Erythroblast (primary cell): ENCODE data around the gene KRT76.

Experiments
- GATA1 ChIP-seq: IDR thresholded peaks from 2 replicates; pipeline ENCODE4 v1.6.1; 2011; ENCODE audit warnings: low read depth, mild to moderate bottlenecking, control low read depth, low read length, moderate library complexity
- POLR2A ChIP-seq: IDR thresholded peaks from 2 replicates; pipeline ENCODE4 v1.6.1; 2011; ENCODE audit warnings: mild to moderate bottlenecking, low read length

DNA sequence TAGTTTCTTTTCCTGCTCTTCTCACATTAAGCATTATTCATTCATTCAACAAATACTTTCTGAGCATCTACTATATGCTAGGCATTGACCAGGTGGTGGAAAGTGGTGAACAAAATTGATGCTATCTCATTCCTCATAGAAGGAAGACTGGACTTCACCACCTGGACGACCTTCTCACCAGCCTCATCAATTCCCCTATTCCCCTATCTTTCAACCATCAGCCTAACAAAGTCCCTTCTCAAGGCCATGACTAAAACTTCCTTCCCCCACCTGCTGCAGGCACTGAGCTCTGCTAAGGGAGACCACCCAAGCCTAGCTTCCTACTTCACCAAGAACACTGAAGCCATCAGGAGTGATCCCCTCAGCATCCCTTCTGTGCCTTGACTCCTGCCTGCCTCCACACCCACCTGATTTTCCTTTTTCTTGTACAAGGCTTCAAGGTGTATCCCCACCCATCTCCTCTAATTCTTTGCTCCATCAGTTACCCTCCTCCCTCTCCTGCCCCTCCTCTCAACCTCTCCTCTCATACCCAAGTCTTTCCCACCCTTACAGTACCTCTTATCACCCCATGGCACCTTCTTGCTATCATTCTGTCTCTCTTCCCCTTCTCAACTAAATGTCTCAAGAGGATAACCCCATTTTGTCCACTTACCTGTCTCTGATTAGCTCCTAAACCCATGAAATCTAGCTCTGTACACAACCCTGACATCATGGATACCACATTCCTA lies 19.5 kb downstream of the KRT76 start:
- TF ChIP-seq POLR2A (no peak), GATA1 (no peak)
